HG02884 (cell line): Measurements from ENCODE around the gene YIPF3.
"Not testable (repeated sequence)": the region's sequence is repeated elsewhere in the genome, so short reads cannot be mapped to it uniquely, and the experiment has no call there.

Experiments
- ATAC-seq: cut with Tn5 transposase; IDR thresholded peaks from one replicate; pipeline ENCODE4 v1.9.1; 2021; ENCODE audit warnings: mild to moderate bottlenecking, moderate library complexity; ENCODE audit not compliant: unreplicated experiment

Gene YIPF3

DNA sequence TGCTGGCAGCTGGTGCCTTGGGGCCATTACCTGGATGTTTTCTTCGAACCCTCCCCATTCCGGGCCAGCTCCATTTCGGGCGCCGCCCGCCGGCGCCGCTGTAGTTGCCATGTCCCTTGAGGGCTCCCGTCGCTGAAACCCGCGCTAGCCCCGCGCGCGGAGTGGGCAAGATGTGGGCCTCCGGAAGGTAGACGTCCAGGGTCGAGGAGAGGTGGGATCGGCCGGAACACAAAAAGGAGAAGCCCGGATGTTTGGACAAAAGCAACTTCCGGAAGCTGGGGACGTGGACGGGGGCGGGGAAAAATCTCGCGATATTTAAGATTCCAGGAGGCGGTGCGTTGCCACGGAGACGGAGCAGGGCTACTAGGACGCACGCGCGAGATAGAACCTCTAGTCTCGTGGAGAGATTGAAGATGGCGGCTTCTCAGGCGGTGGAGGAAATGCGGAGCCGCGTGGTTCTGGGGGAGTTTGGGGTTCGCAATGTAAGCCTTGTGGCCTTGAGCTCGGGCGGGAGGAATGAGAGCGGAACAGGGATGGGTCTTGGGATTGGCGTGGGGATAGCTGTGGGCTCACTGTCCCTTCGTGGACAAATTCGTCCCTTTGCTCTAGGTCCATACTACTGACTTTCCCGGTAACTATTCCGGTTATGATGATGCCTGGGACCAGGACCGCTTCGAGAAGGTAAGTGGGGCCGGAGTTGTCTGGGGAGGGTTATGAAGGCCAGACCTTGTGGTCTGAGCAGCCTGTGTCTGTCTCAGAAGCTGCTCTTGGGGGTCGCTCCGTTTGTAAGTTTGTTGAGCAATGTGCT lies at the start of gene YIPF3, which contains the start of gene POLR1C:
YIPF3 (minus strand) TSS at position 230 of the 808 bp plus-strand sequence; CDS start at position 111, 119 bp downstream.
POLR1C (plus strand) TSS at position 393 of the 808 bp plus-strand sequence; CDS start at position 414, 21 bp downstream.
- ATAC-seq: peak; percentile 86

DNA sequence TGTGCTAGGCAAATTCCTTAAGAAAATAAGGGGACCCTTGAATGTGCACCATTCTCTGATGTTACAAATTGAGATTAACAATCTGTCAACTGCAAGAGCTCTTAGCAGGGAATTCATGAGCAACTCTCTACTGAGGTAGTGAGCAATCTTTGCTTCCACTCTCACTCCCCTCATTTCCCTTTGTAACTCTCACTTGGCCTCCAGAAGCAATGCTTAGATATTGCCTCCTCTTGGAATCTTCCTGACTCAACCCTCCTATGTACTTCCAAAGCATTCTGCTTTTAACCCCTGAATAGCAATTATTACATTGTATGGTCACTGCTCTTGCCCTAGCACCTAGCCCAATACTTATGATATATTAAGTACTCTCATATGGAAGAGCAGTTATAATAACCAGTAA lies 42.6 kb upstream of the YIPF3 start:
- no peak for ATAC-seq

DNA sequence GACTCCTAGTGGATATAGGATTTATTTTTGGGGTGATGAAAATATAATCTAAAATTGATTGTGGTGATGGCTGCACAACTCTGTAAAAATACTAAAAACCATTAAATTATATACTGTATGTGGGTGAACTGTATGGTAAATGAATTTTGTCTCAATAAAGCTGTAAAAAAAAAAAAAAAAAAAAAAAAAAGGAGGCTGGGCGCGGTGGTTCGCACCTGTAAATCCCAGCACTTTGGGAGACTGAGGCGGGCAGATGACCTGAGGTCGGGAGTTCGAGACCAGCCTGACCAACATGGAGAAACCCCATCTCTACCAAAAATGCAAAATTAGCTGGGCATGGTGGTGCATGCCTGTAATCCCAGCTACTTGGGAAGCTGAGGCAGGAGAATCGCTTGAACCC lies 40.9 kb upstream of the YIPF3 start:
- not testable (repeated sequence) for ATAC-seq

DNA sequence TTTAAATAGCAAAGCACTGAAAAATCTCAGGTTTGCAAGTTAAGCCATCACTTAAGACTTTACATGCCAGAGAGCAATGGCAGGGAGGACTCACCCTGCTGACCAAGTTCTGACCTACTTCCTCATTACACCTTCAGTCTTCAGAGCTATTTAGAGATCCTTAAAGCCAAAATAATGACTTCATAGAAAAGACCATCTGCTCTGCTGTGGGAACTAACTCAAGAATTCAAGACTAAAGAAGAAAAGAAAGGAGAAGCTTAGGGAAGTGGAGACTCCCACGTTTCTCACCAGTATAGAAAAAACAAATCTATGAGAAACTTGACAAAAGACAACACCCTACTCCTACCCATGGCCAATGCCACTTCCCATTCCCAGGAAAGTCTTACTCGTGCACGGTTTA lies 30.5 kb upstream of the YIPF3 start:
- ATAC-seq: no peak

DNA sequence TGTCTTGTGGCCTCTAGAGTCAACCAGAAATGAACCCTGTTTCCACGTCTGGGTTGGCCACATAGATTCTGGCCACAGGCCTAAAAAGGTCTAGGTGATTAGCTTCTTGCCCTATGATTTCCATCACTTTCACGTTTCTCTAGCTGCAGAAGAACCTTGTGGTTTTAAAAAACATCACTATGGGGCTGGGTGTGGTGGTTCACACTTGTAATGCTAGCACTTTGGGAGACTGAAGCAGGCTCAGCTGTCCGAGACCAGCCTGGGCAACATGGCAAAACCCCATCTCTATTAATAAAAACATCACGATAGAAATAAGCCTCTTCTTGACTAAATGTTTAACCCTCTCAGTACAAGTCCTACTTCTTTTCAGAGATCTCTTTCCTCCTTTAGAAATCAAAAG lies 27.7 kb upstream of the YIPF3 start:
- no peak for ATAC-seq

DNA sequence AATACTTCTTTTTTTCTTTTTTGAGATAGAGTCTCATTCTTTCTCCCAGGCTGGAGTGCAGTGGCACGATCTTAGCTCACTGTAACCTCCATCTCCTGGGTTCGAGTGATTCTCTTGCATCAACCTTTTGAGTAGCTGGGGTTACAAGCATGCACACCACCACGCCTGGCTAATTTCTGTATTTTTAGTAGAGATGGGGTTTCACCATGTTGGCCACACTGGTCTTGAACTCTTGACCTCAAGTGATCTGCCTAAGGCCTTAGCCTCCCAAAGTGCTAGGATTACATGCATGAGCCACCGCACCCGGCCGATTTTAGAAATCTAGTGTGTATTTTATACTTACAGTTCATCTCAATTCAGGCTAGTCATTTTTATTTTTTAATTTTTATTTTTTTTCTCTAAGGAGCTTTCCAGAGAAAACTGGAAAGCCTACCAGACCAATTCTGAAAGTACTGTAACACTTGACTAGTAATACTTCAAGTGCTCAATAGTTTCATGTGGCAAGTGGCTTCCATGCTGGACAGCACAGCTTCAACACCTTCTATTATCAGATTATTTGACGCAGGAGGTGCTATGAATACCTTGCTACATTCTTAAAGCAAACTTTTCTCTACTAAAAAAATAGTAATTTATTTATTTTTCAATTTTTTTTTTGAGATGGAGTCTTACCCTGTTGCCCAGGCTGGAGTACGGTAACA lies 25.2 kb upstream of the YIPF3 start:
- no peak for ATAC-seq

DNA sequence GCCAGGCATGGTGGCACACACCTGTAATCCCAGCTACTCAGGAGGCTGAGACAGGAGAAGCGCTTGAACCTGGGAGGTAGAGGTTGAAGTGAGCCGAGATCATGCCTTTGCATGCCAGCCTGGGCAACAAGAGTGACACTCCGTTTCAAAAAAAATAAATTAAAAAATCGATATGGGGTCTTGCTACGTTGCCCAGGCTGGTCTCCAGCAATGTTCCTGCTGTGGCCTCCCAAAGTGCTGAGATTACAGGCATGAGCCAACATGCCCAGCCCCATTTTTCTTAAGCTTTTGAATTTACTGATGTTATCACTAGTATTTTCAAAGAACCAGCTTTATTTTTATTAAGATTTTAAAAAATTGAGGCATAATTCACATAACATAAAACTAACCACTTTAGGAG lies 23.8 kb upstream of the YIPF3 start:
- no peak for ATAC-seq

DNA sequence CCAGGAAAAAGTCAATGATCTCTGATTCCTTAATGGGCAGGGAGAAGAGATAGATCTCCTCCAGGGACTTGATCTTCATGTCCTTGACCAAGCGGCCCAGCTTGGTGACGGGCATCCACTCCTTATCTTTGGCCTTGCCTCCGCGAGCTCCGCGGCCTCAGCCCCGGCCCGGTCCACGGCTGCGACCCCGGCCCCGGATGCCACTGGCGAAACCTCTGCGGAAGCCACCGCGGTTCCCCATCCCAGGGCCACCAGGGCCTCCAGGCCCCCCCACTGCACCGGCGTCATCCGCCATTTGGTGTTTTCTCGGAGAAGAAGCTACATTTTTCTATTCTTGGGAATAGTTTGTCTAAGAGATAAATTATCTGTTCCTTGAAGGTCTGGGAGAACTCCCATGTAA lies 22.7 kb upstream of the YIPF3 start:
- not testable (repeated sequence) for ATAC-seq

DNA sequence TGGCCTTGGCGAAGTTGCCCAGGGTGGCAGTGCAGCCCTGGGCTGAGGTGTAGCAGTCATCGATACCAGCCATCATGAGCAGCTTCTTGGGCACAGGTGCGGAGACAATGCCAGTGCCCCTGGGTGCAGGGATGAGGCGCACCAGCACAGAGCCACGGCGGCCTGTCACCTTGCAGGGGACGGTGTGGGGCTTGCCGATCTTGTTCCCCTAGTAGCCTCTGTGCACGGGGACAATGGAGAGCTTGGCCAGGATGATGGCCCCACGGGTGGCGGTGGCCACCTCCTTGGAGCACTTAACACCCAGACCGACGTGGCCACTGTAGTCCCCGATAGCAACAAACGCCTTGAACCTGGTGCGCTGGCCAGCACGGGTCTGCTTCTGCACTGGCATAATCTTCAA lies 22.3 kb upstream of the YIPF3 start:
- not testable (repeated sequence) for ATAC-seq

DNA sequence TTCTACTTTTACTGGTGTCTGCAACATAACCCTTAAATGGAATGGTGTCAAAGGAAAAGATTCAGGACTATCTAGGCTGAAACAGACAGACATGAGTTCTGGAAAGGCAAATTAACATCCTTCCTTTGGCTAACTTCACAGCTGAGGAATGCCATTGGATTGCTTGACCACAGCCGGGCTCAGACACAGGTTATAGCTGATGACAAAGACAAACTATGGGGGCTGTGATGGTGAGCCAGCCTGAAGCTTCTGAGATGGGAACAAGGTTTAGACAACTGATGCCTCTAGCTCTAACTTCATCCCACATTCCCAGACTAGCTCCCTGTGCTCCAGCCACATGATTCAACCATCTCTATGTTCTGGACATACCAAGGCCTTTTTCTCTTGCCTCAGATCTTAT lies 15.5 kb upstream of the YIPF3 start:
- ATAC-seq: no peak

DNA sequence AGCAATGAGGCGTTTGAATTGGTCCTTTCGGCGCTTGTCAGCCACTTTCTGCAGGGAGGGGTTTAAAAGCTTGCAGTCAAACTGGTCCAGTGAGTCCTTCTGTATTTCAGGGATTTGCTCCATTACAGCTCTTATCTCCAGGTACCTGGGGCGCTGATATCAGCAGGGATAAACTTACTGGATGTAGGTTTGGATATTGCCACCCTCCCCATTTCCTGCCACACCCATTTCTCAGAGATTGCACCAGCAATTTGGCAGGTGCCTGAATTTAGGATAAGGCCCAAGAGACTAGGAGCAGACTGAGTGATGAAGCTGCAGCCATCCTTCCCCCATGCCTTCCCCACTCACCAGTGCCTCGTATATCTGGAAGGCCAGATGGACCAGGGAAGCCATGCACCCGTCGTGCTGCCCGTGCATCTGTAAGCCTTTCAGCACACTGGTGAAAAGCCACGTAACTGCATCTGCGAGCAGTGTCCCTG lies 7.8 kb upstream of the YIPF3 start:
- no peak for ATAC-seq

DNA sequence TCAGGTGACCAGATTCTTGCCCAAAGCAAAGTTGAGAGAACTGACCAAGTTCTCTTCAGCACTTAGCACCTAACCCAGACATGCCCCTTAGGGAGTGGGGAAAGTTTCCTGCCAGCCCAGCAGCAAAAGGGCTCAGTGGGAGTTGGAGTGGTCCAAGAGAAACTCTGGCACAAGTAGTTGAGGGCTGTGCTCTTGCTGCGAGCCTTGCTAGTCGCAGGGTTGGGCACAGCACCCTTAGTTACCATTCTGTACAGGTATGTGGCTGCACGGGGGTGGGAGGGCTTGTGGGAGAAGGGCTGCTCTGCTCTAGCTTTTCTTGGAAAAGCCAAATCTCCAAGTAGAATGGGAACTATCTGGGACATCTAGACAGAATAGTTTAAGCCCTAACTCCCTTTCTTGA lies 6.6 kb upstream of the YIPF3 start:
- no peak for ATAC-seq

DNA sequence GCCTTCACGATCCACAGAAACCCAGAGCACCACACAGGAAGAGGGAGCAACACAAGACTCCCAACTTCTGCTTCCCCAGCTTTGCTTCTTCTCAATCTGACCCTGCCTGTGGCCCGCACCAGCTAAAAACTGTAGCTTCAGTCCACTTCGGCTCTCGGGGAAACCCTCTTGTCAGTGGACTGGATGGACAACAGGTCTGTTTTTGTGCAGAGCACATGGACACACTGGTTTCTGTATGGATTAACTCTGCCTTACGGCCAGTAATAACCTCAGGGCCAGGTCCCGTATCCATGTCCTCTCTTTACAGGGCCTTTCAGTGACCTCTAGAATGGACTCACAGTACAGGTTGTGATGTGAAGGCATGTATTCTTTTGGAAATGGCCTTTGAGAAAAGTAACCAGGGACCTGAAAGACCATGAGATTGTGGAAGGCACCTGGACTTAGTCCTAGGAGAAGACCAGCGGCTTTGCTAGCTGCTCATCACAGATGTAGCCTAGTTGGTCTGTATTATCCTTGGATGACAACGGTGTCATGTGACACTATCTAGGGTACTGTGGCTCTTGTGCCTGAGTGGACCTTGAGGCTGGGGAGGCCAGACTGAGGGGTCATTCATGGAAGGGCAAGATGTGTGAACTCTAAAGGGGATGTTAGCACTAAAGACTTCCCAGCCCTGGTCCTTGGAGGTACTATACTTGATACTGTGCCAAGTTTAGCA lies 6.0 kb upstream of the YIPF3 start:
- ATAC-seq: no peak

DNA sequence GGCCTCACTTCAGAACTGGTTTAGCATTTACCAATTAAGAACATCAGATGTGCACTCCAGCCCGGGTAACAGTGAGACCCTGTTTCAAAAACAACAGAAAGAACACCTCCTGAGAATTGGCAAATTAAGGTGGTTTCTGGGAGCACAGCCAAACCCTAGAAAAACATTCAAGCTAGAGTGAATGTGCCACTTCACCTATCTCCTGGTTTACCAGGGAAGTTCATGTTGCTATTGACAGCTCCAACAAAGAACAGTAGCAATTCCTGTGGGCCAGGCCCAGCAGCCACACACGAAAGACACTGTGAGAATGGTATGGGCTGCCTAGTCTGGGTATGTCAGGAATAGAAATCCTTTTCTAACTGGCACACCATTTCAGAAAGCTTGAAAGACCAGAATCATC lies 5.1 kb upstream of the YIPF3 start:
- no peak for ATAC-seq

DNA sequence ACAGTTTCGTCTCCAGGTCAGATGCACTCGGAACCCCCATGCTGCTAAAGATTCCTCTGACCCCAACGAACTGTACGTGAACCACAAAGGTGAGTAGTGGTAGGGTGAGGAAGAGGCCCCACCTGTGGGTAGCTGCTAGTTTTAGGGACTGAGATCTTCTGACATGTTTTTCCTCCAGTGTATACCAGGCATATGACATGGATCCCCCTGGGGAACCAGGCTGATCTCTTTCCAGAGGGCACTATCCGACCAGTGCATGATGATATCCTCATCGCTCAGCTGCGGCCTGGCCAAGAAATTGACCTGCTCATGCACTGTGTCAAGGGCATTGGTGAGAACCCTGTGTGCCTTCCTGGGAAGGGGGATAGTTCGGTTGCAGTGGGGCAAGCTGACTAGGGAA lies 3.4 kb upstream of the YIPF3 start:
- no peak for ATAC-seq

DNA sequence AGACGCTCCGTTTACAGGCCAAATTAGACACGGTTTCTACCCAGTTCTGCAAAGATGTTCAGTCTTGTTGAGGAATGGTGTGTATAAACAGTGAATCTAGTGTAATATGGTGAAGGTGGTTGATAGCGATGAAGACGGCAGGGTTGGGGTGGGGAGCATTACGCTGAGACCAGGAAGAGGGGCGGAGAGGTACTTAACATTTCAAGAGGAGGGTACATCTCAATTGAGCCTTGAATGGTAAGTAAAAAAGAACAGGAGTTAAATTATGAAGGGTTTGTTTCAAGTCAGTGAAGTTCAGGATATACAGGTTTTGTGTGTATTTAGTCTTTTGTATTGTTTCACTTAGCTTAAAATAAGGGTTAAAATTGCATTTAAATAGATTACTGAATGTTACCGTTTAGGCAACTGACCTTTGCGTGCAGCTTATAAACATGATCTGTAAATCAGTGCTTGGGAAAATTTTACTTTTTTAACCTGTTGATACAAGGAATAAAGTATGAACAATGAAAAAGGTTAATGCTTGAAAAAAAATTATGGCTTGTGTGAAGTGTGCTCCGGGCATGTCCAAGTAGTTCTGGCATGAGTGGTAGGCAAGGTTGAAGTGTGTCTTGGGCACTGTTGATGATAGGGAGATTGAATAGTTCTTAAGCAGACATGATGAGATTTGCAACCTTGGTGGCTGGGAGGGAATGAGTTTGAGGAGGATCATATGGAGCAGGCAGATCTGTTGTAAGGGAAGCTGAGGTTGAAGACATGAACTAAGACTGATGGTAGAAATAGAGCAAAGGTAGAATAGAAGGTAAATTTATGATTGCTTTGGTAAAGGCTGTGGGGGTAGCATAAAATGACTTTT lies 1.0 kb upstream of the YIPF3 start:
- ATAC-seq: no peak

DNA sequence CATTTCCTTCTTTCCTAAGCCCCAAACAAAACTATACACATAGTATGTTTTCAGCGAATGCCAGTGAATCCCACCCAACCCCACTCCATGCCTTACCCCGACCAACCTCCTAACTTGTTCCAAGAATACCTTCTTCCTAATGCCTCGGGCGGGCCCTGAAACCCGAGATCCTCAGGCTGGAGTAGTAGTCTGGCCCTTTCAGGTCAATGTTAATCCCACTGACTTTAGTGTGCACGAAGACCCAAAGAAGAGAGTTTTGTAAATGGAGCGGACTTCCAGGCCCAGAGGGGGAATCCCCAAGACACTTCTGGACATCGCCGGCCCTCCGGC lies 394 bp downstream of the YIPF3 start:
- no peak for ATAC-seq

DNA sequence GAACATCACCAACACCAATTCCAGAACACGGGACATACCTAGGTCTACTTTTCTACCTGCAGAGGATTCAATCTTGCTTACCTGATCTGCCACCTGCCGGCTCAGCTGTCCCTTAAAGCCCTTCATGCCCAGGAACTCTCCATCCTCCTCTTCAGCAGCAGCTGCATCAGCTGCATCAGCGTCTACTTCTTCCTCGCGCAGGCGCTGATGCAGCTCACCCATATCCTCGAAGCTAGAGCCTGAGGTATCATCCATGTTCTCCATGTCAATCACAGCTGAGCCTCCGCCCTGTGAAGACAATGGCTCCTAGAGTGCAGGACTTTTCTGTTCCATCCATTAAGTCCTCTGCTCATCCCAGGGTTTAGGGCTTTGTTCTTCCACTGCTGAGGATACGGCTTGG lies 918 bp downstream of the YIPF3 start:
- ATAC-seq: no peak

DNA sequence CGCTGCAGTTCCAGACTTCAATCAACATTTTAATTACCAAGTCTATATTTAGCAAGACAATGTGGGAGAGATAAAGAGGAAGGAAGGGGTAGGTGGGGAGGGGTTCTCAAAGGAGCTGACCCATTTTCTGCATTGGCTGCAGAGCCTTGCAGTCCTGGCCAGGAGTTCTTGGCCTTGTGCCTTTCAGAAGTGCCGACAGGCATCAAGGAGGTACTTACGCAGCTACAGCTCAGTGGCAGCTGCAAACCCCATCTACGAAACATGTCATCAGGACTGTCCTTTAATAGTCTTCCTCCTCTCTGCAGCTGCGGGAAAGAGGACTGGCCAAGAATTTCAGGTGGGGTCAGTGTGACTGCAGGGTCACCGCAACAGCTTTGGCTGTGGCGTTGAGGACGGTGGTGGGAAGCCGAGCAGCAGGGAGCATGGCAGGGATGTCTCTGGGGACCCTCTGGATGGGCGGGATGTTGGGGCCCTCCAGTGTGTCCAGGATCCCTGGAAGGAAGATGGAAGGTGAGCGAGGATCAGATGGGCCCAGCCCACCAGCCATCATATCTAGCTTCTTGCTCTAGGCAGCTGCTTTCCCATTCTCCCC lies 4.8 kb downstream of the YIPF3 start:
- no peak for ATAC-seq

DNA sequence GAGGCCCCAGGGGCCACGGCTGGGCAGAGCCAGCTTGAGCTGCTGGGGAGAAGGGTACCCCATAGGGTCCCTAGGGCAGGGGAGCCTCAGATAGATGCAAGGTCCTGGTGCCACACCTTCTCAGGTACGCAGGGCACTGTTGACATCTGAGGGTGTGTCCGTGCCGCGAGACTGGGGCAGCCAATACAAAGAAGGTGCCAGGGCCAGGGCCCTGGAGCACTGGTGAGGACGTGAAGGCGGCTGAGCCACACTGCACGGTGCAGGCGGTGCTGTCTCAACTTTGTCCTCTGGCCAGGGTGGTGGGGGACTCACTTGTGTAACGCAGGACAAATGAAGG lies 5.9 kb downstream of the YIPF3 start:
- ATAC-seq: no peak
